Brain microvascular endothelial cell (primary cell): ENCODE results near the gene ENDOD1.

Experiments used
- DNase-seq: peaks from one replicate; pipeline ENCODE4 v3.0.0-alpha.2; 2020
- H3K27ac ChIP-seq: fragments of 250-450 bp; sonication (Bioruptor Pico); 2 replicates; pipeline ENCODE4 v1.5.1; 2020; ENCODE audit warnings: mild to moderate bottlenecking, moderate library complexity
- H3K27me3 ChIP-seq: fragments of 250-450 bp; sonication (Bioruptor Pico); replicated peaks from 2 replicates; pipeline ENCODE4 v1.5.1; 2020; ENCODE audit warnings: mild to moderate bottlenecking
- H3K36me3 ChIP-seq: fragments of 250-450 bp; sonication (Bioruptor Pico); replicated peaks from 2 replicates; pipeline ENCODE4 v1.5.1; 2020; ENCODE audit warnings: mild to moderate bottlenecking
- H3K4me3 ChIP-seq: 2 replicates; pipeline ENCODE4 v1.5.1; 2011; ENCODE audit warnings: low read depth, mild to moderate bottlenecking, control low read depth, low read length, moderate library complexity
- in situ Hi-C: cut with HindIII; loops from 2 replicates; pipeline ENCODE4 v1.10.0; 2017; ENCODE audit warnings: low sequenced_read_pairs, low pct_ligation_motif_present
- TF ChIP-seq, protein P1 (sequence below): IDR thresholded peaks from 2 replicates; pipeline ENCODE4 v1.5.1; 2011; ENCODE audit warnings: low read depth, mild to moderate bottlenecking, moderate library complexity, low read length, control low read depth, inconsistent platforms; ENCODE audit errors: missing control alignments

The ENDOD1 gene

DNA sequence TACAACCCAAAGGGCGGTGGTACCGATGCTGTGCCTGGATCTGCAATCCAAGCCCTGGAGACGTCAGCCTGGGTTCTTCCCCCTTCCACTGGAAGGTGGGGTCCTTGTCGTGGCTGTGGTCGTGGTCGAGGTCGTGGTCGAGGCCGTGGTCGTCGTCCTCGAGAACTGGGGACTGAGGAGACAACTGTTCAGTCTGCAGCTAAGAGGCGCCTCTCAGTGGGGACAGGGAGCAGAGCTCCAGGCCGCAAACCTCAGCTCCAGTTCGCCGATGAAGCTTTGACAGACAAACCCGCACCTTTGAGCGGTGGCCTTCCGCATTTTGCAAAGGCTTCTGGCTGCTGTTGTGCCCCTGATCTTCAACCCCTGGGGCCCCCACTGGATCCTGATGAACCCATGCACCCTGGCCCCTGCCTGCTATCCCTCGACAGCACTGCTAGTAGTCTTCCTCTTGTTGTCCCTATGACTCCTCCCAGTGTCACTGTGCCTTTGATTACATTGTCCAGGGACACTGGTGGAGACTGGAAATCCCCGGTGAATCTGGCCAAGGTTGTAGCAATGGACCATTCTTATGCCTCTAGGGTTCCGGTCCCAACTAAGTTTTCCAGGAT is 38.9 kb upstream of the ENDOD1 start:
- in situ Hi-C loops = no loop called here
- Histone ChIP-seq H3K36me3 (no peaks in the 10 kb centered on the region), H3K4me3 (no peak overlapping the region), H3K27me3 (no peaks in the 10 kb centered on the region), H3K27ac (no peak overlapping the region)
- no peak for DNase-seq
- TF ChIP-seq, protein P1, sequence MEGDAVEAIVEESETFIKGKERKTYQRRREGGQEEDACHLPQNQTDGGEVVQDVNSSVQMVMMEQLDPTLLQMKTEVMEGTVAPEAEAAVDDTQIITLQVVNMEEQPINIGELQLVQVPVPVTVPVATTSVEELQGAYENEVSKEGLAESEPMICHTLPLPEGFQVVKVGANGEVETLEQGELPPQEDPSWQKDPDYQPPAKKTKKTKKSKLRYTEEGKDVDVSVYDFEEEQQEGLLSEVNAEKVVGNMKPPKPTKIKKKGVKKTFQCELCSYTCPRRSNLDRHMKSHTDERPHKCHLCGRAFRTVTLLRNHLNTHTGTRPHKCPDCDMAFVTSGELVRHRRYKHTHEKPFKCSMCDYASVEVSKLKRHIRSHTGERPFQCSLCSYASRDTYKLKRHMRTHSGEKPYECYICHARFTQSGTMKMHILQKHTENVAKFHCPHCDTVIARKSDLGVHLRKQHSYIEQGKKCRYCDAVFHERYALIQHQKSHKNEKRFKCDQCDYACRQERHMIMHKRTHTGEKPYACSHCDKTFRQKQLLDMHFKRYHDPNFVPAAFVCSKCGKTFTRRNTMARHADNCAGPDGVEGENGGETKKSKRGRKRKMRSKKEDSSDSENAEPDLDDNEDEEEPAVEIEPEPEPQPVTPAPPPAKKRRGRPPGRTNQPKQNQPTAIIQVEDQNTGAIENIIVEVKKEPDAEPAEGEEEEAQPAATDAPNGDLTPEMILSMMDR = no peak

DNA sequence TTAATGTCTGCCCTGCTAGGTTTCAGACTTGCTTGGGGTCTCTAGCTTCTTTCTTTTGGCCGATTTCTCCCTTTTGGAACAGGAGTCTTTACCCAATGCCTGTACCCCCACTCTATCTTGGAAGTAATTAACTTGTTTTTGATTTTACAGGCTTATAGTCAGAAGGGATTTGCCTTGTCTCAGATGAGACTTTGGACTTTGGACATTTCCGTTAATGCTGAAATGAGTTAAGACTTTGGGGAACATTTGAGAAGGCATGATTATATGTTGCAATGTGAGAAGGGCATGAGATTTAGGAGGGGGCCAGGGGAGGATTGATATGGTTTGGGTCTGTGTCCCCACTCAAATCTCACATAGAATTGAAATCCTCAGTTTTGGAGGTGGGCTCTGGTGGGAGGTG is 35.3 kb upstream of the ENDOD1 start:
- in situ Hi-C loops = no loop called here
- Histone ChIP-seq H3K36me3 (no peaks in the 10 kb centered on the region), H3K4me3 (no peak overlapping the region), H3K27ac (no peak overlapping the region), H3K27me3 (no peaks in the 10 kb centered on the region)
- TF ChIP-seq, protein P1 = no peak
- DNase-seq = no peak

DNA sequence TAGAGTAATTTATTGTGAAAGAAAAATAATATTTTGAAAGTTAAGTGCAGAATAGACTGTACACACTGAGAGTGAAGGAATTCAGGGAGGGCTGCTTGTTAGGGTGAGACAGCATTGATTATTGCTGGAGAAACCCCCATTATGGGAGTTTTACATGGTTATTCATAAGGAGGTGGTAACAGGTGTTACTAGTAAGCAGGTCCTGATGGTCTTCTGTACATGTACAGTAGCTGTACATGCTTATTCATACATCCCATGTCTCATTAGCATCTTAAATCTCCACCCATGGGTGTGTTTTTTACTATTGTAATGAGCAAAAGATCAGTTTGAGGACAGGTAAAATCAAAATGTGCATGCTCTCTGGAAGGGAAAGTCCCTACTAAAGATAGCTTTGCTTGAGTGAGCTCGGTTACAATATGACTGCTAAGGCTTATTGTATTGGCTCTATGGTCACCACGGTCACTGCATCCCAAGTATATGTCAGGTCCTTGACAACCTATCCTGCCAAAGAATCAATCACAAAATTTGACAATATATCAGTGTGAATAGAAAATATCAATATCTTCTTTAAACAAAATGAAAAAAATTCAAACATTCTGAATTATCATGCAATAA is 34.3 kb upstream of the ENDOD1 start:
- in situ Hi-C loops = no loop called here
- no peaks in the 10 kb centered on the region for H3K27me3 ChIP-seq
- TF ChIP-seq, protein P1 = no peak

DNA sequence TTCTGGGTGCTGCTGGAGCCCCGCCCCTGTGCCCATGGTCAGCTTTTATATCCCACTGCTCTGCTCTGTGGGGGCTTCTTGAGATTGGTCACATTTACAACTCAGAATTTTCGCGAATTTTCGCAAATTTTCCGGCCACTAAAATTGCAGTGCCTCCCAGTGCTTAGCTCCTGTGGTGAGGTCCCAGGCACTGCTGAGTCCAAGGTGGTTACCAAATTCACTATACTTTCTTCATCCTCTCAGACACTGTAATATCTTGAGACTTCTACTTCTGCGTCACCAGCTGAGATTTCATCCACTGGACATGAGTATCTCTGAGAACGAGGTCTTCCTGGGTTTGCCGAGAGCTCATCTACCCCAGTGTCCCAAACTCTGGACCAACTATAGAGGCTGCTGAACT is 31.7 kb upstream of the ENDOD1 start:
- no peak for DNase-seq
- H3K27ac ChIP-seq = no peak overlapping the region
- no peaks in the 10 kb centered on the region for H3K36me3 ChIP-seq
- H3K27me3 ChIP-seq = peaks cover 2% of the 10 kb centered on the region
- TF ChIP-seq, protein P1 = no peak
- H3K4me3 ChIP-seq = no peak overlapping the region
- in situ Hi-C loops = no loop called here

More for the DNA sequence above, 34.3 kb upstream of the ENDOD1 start:
- Histone ChIP-seq H3K36me3 (no peaks in the 10 kb centered on the region), H3K27ac (no peak overlapping the region), H3K4me3 (no peak overlapping the region)
- no peak for DNase-seq

DNA sequence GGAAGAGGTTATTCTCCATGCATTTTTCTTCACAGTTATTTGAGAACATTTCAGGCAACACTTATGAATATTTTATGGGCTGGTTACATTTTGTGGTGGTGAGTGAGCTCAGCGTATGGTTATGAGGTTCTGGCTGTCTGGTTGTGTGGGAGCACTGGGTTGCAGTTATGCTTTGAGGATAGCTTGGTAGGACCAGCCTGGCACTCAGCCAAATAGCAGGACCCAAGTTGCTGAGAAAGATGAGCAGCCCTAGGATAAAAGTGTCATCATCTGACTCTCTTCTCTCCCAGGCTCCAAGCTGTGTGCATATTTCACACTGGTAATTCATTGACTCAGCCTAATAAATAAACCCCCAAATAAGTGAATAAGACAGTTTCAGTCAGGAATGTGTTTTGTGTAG is 31.0 kb upstream of the ENDOD1 start:
- in situ Hi-C loops = no loop called here
- Histone ChIP-seq H3K27me3 (peaks cover 2% of the 10 kb centered on the region), H3K36me3 (no peaks in the 10 kb centered on the region), H3K27ac (no peak overlapping the region), H3K4me3 (no peak overlapping the region)
- no peak for DNase-seq
- TF ChIP-seq, protein P1 = no peak

DNA sequence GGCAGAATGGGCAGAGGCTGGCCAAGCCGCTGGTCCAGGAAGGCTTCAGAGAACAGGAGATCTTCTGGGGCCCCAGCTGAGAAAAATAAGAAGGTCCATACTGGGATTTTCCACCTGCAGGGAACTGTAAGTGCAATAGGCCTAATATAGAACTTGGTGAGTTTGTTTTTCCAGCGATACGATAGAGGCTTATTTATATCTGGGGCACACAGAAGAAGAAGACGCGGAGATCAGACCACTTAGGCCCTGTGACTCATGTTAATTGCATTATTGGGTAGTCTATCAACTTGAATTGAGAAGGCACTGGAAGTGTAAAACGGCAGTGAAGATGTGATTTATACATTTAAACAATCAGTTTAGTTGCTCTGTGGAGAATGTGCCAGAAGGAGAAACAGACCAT is 30.6 kb upstream of the ENDOD1 start:
- DNase-seq = no peak
- H3K4me3 ChIP-seq = no peak overlapping the region
- H3K36me3 ChIP-seq = no peaks in the 10 kb centered on the region
- TF ChIP-seq, protein P1 = no peak
- peaks cover 2% of the 10 kb centered on the region for H3K27me3 ChIP-seq
- no peak overlapping the region for H3K27ac ChIP-seq
- in situ Hi-C loops = no loop called here
